Nephron (organoid): Measurements from ENCODE around the gene TAMM41.

ENCODE experiments used
- H3K27ac Mint-ChIP-seq, 3 experiments: 2 replicates each; pipeline ENCODE4 v1.8.0; 2020; ENCODE audit warnings: mixed read lengths in 3 of 3, mild to moderate bottlenecking in 2 of 3, moderate library complexity in 1 of 3
- H3K27me3 Mint-ChIP-seq: 2 replicates; pipeline ENCODE4 v1.8.0; 2021; ENCODE audit warnings: low read depth, mild to moderate bottlenecking, moderate library complexity, mixed read lengths
- H3K36me3 Mint-ChIP-seq: 2 replicates; pipeline ENCODE4 v1.8.0; 2020; ENCODE audit warnings: low read depth, mixed read lengths
- H3K4me1 Mint-ChIP-seq: 2 replicates; pipeline ENCODE4 v1.8.0; 2020; ENCODE audit warnings: mixed read lengths
- H3K4me3 Mint-ChIP-seq, 3 experiments: 2 replicates each; pipeline ENCODE4 v1.8.0; 2020; ENCODE audit warnings: mild to moderate bottlenecking in 3 of 3, mixed read lengths in 3 of 3, moderate library complexity in 2 of 3
- H3K9me3 Mint-ChIP-seq: 2 replicates; pipeline ENCODE4 v1.8.0; 2020; ENCODE audit warnings: mixed read lengths
- CTCF ChIP-seq, 3 experiments: fragments of 200-600 bp; sonication (generic); IDR thresholded peaks; one replicate each; pipeline ENCODE4 v1.5.0; 2021; ENCODE audit warnings: antibody characterized with exemption in 3 of 3; ENCODE audit not compliant: unreplicated experiment in 3 of 3

Gene TAMM41

DNA sequence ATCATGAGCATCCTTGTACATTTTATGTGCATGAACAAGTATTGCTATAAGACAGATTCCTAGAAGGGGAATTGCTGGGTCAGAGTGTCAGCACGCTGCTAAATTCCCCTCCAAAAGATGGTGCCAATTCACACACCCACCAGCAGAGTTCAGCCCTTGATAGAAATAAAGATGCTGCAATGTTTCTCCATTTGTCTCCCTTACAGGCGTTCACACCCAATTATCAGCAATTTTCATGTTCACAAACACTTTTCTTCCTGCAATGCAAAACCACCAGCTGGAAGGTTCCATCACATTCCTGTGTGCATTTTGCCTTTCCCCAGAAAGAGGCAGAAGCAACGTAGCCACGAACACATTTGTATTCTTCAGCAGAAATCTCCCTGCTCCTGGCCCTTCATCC, 3.3 kb upstream of the TAMM41 start:
- Mint-ChIP-seq H3K9me3 (no peaks in the 10 kb centered on the region), H3K36me3 (no peaks in the 10 kb centered on the region), H3K4me1 (peaks cover 15% of the 10 kb centered on the region)

GRCh38 chr3:11847607-11848006, 922 bp upstream of the TAMM41 start:
- TF ChIP-seq CTCF (IDR thresholded peaks at IDR 0.05; ENCODE audit: unreplicated experiment in 3 of 3): no peak
- Mint-ChIP-seq H3K36me3 (peaks cover 13% of the 10 kb centered on the region), H3K27me3 (peaks cover 9% of the 10 kb centered on the region), H3K27ac (no peak overlapping the region), H3K4me1 (peaks cover 21% of the 10 kb centered on the region), H3K4me3 (peak overlapping the region; percentile 95 to 98 (median 95)), H3K9me3 (no peaks in the 10 kb centered on the region)

More for the DNA sequence above, 3.3 kb upstream of the TAMM41 start:
- no peak overlapping the region for H3K27ac Mint-ChIP-seq
- peak overlapping the region in 1 of 3 experiments; percentile 29 for H3K4me3 Mint-ChIP-seq
- TF ChIP-seq CTCF (IDR thresholded peaks at IDR 0.05; ENCODE audit: unreplicated experiment in 3 of 3): no peak
- peaks cover 13% of the 10 kb centered on the region for H3K27me3 Mint-ChIP-seq

DNA sequence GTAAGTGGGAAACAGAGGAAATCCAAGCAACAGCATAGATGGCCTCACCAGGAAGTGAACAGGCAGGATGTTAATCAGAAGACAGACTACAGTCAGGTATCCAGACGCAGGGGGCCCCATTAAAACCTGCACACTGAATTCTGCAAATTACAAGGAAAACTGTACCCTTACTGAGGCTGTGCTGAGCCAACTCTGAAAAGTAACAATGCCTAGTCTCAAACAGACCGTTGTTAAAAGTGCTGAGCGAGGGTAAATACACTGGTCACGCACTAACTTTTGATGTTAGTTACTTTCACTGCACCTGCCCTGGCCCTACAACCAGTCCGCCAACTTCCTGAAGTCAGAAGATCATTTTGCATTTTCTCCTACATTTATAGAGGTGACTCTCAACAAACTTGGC, 1.0 kb downstream of the TAMM41 start:
- Mint-ChIP-seq H3K27me3 (no peaks in the 10 kb centered on the region), H3K9me3 (no peaks in the 10 kb centered on the region), H3K36me3 (peaks cover 23% of the 10 kb centered on the region), H3K4me3 (peak overlapping the region; percentile 95 to 98 (median 95)), H3K4me1 (peaks cover 21% of the 10 kb centered on the region), H3K27ac (peak overlapping the region; percentile 70 to 94 (median 84))
- no peak for TF ChIP-seq CTCF (IDR thresholded peaks at IDR 0.05; ENCODE audit: unreplicated experiment in 3 of 3)

GRCh38 chr3:11844891-11845290, 1.8 kb downstream of the TAMM41 start:
- Mint-ChIP-seq H3K9me3 (no peaks in the 10 kb centered on the region), H3K36me3 (peaks cover 31% of the 10 kb centered on the region), H3K27ac (peak overlapping the region; percentile 11 to 94 (median 70)), H3K27me3 (no peaks in the 10 kb centered on the region), H3K4me3 (peak overlapping the region; percentile 95 to 98 (median 95)), H3K4me1 (peaks cover 21% of the 10 kb centered on the region)
- TF ChIP-seq CTCF (IDR thresholded peaks at IDR 0.05; ENCODE audit: unreplicated experiment in 3 of 3): no peak

DNA sequence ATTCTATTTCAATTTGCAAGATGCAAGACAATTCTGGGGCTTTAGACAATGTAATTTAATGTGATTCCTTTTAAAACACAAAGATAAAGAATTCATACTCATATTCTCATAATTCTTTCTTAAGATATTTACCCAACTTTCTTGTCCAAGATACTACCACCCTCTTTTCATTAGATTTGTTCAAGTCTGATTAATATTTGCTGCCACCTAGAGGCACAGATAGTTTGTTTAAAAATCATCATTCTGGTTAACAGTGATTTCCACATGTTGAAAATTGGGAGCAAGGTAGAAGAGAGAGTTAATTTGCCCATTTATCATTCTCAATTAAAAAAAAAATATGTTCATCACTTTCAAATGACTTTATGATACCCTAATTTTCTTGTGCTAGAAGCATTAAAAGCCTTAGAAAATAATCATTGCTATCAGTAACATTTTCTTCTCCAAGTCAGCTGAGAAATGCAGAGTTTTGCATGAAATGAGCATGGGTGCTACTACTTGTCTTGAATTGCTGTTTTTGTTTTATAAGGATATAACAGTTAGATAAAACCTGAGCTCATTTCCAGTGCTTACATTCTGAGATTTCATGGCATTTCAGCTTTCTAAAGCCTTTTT, 11.6 kb downstream of the TAMM41 start:
- H3K27ac Mint-ChIP-seq: no peak overlapping the region
- H3K36me3 Mint-ChIP-seq: peaks cover 45% of the 10 kb centered on the region
- H3K9me3 Mint-ChIP-seq: no peaks in the 10 kb centered on the region
- peaks cover 6% of the 10 kb centered on the region for H3K4me1 Mint-ChIP-seq
- peak; percentile 37 to 61 (median 50) for TF ChIP-seq CTCF (IDR thresholded peaks at IDR 0.05; ENCODE audit: unreplicated experiment in 3 of 3)
- H3K27me3 Mint-ChIP-seq: no peaks in the 10 kb centered on the region
- no peak overlapping the region for H3K4me3 Mint-ChIP-seq
